ENCODE data around the gene RALB. TPM values are rescaled to one million over a fixed set of nuclear protein-coding genes. Genes with fewer than 3 reads are reported as not detected.
"Not testable (repeated sequence)": the region's sequence is repeated elsewhere in the genome, so short reads cannot be mapped to it uniquely, and the experiment has no call there.

RALB gene
- total RNA-seq, 1 experiment from 2014 or later, result 24.6 TPM

DNA sequence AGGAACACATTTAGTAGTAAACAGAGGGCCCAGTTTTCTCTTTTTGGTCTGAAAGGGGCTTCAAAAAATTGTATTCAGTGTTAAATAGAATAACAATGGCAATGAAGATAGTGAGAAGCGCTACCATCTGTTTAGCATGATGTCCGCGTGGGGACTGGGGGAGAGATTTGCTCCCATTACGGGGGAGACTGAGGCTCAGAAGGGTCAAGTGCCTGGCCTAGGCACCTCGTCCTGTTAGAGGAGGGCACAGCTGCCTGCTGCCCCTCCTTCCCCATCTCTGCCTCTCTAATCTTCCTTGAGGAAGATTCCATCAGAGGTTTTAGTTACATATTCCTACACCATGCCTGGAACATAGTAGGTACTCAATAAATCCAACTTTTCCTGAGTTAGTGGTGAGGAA, 19.4 kb upstream of the RALB start:
- Histone ChIP-seq H4K5ac (ENCODE audit: insufficient read length, low read depth, low read length) (no peak overlapping the region), H3K79me1 (ENCODE audit: insufficient read depth, low read depth, low read length, poor library complexity, severe bottlenecking) (no peaks in the 10 kb centered on the region), H3K14ac (ENCODE audit: insufficient read depth, low read length) (no peak overlapping the region), H3K56ac (ENCODE audit: insufficient read length, low read depth, low read length) (no peak overlapping the region), H2AFZ (ENCODE audit: low read length) (no peak overlapping the region), H4K8ac (replicated peaks; ENCODE audit: insufficient read length, low read depth, low read length) (no peak overlapping the region), H3K23ac (ENCODE audit: insufficient read length, low read depth, low read length) (no peak overlapping the region), H3T11ph (ENCODE audit: low read length) (no peak overlapping the region), H4K91ac (ENCODE audit: insufficient read length, low read depth, low read length) (no peak overlapping the region), H3K4me2 (ENCODE audit: insufficient read depth, insufficient read length, low read length) (no peak overlapping the region), H3K27me3 (ENCODE audit: insufficient read depth, low read length) (no peaks in the 10 kb centered on the region; the same call in 1 of the 2 replicates), H2BK5ac (ENCODE audit: insufficient read length, low read length) (no peak overlapping the region), H3K27ac (ENCODE audit: insufficient read length, low read depth, low read length) (no peak overlapping the region), H2AK5ac (ENCODE audit: insufficient read length, low read length) (no peak overlapping the region), H4K20me1 (ENCODE audit: control insufficient read depth, insufficient read depth, insufficient read length) (no peaks in the 10 kb centered on the region), H2BK20ac (ENCODE audit: low read depth, low read length, poor library complexity, severe bottlenecking) (no peak overlapping the region), H3K23me2 (ENCODE audit: insufficient read length, low read depth, low read length, poor library complexity, severe bottlenecking) (no peaks in the 10 kb centered on the region), H3K9me3 (ENCODE audit: control insufficient read depth, low read depth, low read length) (no peaks in the 10 kb centered on the region), H3K4ac (ENCODE audit: low read depth, low read length) (no peak overlapping the region), H3K4me1 (ENCODE audit: insufficient read depth, low read length) (peaks cover 2% of the 10 kb centered on the region), H2BK15ac (ENCODE audit: low read depth, low read length) (no peak overlapping the region), H3K18ac (ENCODE audit: insufficient read length, low read depth, low read length) (no peak overlapping the region), H2BK120ac (ENCODE audit: low read depth, low read length, poor library complexity, severe bottlenecking) (no peak overlapping the region), H2BK12ac (ENCODE audit: insufficient read length, low read depth, low read length) (no peak overlapping the region), H3K9ac (ENCODE audit: extremely low read depth, insufficient read length, low read length) (no peak overlapping the region), H3K79me2 (ENCODE audit: insufficient read depth, low read length) (no peaks in the 10 kb centered on the region)
- Mint-ChIP-seq H3K4me1 (peaks cover 14 to 16% of the 10 kb centered on the region in 2 experiments), H3K36me3 (ENCODE audit: insufficient read depth in 1 of 3, low read depth in 3 of 3) (no peaks in the 10 kb centered on the region; a peak in 1 of 7 replicates), H3K9me3 (peaks cover 5 to 7% of the 10 kb centered on the region in 2 experiments; a peak in 2 of 5 replicates), H3K27me3 (ENCODE audit: low read depth) (peaks cover 21% of the 10 kb centered on the region), H3K27ac (no peak overlapping the region), H3K4me3 (no peak overlapping the region)
- DNase-seq, result no peak
- no peak for TF ChIP-seq CTCF (conservative IDR thresholded peaks at IDR 0.05)
- no CpG with 5 or more reads among the region's 5 CpGs for WGBS (ENCODE audit: extremely low coverage, insufficient read length, low lambda C conversion rate)

GRCh38 chr2:120235158-120235557, 17.5 kb upstream of the RALB start:
- not testable (repeated sequence) for H2BK5ac ChIP-seq (ENCODE audit: insufficient read length, low read length); H3K23ac ChIP-seq (ENCODE audit: insufficient read length, low read depth, low read length); H3K79me1 ChIP-seq (ENCODE audit: insufficient read depth, low read depth, low read length, poor library complexity, severe bottlenecking); H3K9me3 ChIP-seq (ENCODE audit: control insufficient read depth, low read depth, low read length); H2BK20ac ChIP-seq (ENCODE audit: low read depth, low read length, poor library complexity, severe bottlenecking); H3K9ac ChIP-seq (ENCODE audit: extremely low read depth, insufficient read length, low read length); H3K18ac ChIP-seq (ENCODE audit: insufficient read length, low read depth, low read length); H3K23me2 ChIP-seq (ENCODE audit: insufficient read length, low read depth, low read length, poor library complexity, severe bottlenecking); H3T11ph ChIP-seq (ENCODE audit: low read length); H3K27ac Mint-ChIP-seq; H3K56ac ChIP-seq (ENCODE audit: insufficient read length, low read depth, low read length); H3K4me2 ChIP-seq (ENCODE audit: insufficient read depth, insufficient read length, low read length); H3K14ac ChIP-seq (ENCODE audit: insufficient read depth, low read length); H3K4me1 ChIP-seq (ENCODE audit: insufficient read depth, low read length); H4K5ac ChIP-seq (ENCODE audit: insufficient read length, low read depth, low read length); H3K79me2 ChIP-seq (ENCODE audit: insufficient read depth, low read length); H3K4ac ChIP-seq (ENCODE audit: low read depth, low read length); H2AFZ ChIP-seq (ENCODE audit: low read length); H3K36me3 Mint-ChIP-seq (ENCODE audit: insufficient read depth in 1 of 3, low read depth in 3 of 3); H3K27ac ChIP-seq (ENCODE audit: insufficient read length, low read depth, low read length); H4K91ac ChIP-seq (ENCODE audit: insufficient read length, low read depth, low read length); H3K27me3 ChIP-seq (ENCODE audit: insufficient read depth, low read length); H4K20me1 ChIP-seq (ENCODE audit: control insufficient read depth, insufficient read depth, insufficient read length); H2BK15ac ChIP-seq (ENCODE audit: low read depth, low read length); DNase-seq; H2BK12ac ChIP-seq (ENCODE audit: insufficient read length, low read depth, low read length); H3K9me3 Mint-ChIP-seq; H3K4me3 Mint-ChIP-seq; H4K8ac ChIP-seq (replicated peaks; ENCODE audit: insufficient read length, low read depth, low read length); H2BK120ac ChIP-seq (ENCODE audit: low read depth, low read length, poor library complexity, severe bottlenecking); H2AK5ac ChIP-seq (ENCODE audit: insufficient read length, low read length)
- peaks cover 30 to 33% of the 10 kb centered on the region in 2 experiments for H3K4me1 Mint-ChIP-seq
- peaks cover 15% of the 10 kb centered on the region for H3K27me3 Mint-ChIP-seq (ENCODE audit: low read depth)
- no CpG with 5 or more reads among the region's 2 CpGs for WGBS (ENCODE audit: extremely low coverage, insufficient read length, low lambda C conversion rate)

All from H9 (cell line).